ENCODE data around the gene CTNND2. TPM values are rescaled to one million over a fixed set of nuclear protein-coding genes. Genes with fewer than 3 reads are reported as not detected.

CTNND2 gene
- total RNA-seq, 4 donors from 2014 or later = 0.04 TPM; not detected in 3

GRCh38 chr5:11384441-11385250, 519.6 kb downstream of the CTNND2 start:
- no peak for DNase-seq
- TF ChIP-seq POLR2A (IDR thresholded peaks at IDR 0.05) (no peak), CTCF (IDR thresholded peaks at IDR 0.05 in 4 of 5, conservative IDR thresholded peaks at IDR 0.05 in 1 of 5) (no peak)
- Histone ChIP-seq H3K36me3 (no peaks in the 10 kb centered on the region), H3K4me3 (no peak overlapping the region), H3K27me3 (peaks cover 15 to 20% (median 19%) of the 10 kb centered on the region in 3 donors), H3K9me3 (no peaks in the 10 kb centered on the region), H3K27ac (no peak overlapping the region), H3K4me1 (no peaks in the 10 kb centered on the region)
- in situ Hi-C loops (cut with MboI; ENCODE audit: low sequenced_read_pairs in 4 of 4) = no loop called here
- intact Hi-C loops (cut with DNase I; ENCODE audit: low total_unique reads) = no loop called here
- no peak for ATAC-seq

- ATAC-seq = no peak
Observed at GRCh38 chr5:11383506-11384095, 520.6 kb downstream of the CTNND2 start.

GRCh38 chr5:11378461-11378860, 525.8 kb downstream of the CTNND2 start:
- Histone ChIP-seq H3K27ac (no peak overlapping the region), H3K4me3 (no peak overlapping the region), H3K36me3 (no peaks in the 10 kb centered on the region), H3K9me3 (no peaks in the 10 kb centered on the region), H3K27me3 (no peaks in the 10 kb centered on the region), H3K4me1 (no peaks in the 10 kb centered on the region)
- ATAC-seq (peak; percentile 33 to 46), DNase-seq (no peak)
- in situ Hi-C loops (cut with MboI; ENCODE audit: low sequenced_read_pairs in 4 of 4) = no loop called here
- TF ChIP-seq CTCF (IDR thresholded peaks at IDR 0.05 in 4 of 5, conservative IDR thresholded peaks at IDR 0.05 in 1 of 5) (no peak), POLR2A (IDR thresholded peaks at IDR 0.05) (no peak)
- intact Hi-C loops (cut with DNase I; ENCODE audit: low total_unique reads) = no loop called here

More at GRCh38 chr5:11383506-11384095, 520.6 kb downstream of the CTNND2 start:
- TF ChIP-seq CTCF (IDR thresholded peaks at IDR 0.05 in 4 of 5, conservative IDR thresholded peaks at IDR 0.05 in 1 of 5) = no peak
- no peak for TF ChIP-seq POLR2A (IDR thresholded peaks at IDR 0.05)
- H3K4me1 ChIP-seq = no peaks in the 10 kb centered on the region
- H3K27ac ChIP-seq = no peak overlapping the region
- H3K4me3 ChIP-seq = no peak overlapping the region
- no peaks in the 10 kb centered on the region for H3K9me3 ChIP-seq
- intact Hi-C loops (cut with DNase I; ENCODE audit: low total_unique reads) = no loop called here
- no peaks in the 10 kb centered on the region for H3K36me3 ChIP-seq
- no peak for DNase-seq
- H3K27me3 ChIP-seq = peaks cover 15 to 20% (median 19%) of the 10 kb centered on the region in 3 donors
- in situ Hi-C loops (cut with MboI; ENCODE audit: low sequenced_read_pairs in 4 of 4) = no loop called here

DNA sequence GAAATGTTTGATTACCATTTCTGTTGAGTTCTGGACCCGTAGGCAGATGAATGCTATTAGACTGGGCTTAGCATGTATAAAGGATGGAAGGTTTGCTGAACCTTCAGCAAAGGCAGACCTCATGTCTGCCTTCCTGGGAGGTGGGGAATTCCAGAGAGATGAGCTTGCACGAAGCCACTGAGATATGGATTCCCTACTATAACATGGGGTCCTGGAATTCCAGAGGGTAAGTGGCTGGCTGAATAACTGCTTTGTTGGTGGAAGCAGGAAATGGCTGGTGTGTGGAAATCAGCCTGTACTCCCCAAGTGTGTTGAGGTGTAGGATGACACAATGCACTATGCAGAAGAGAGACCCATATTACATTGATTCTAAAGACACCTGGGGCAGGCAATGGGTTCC, 526.4 kb downstream of the CTNND2 start:
- TF ChIP-seq CTCF (IDR thresholded peaks at IDR 0.05 in 4 of 5, conservative IDR thresholded peaks at IDR 0.05 in 1 of 5) = no peak
- no peak for TF ChIP-seq POLR2A (IDR thresholded peaks at IDR 0.05)
- no peaks in the 10 kb centered on the region for H3K9me3 ChIP-seq
- H3K27me3 ChIP-seq = no peaks in the 10 kb centered on the region
- no peaks in the 10 kb centered on the region for H3K4me1 ChIP-seq
- no peaks in the 10 kb centered on the region for H3K36me3 ChIP-seq
- no peak overlapping the region for H3K27ac ChIP-seq
- DNase-seq (no peak), ATAC-seq (no peak)
- in situ Hi-C loops (cut with MboI; ENCODE audit: low sequenced_read_pairs in 4 of 4) = no loop called here
- no peak overlapping the region for H3K4me3 ChIP-seq
- intact Hi-C loops (cut with DNase I; ENCODE audit: low total_unique reads) = no loop called here
